Daoy (cell line): ENCODE data around the gene MMP25. TPM values are rescaled to one million over a fixed set of nuclear protein-coding genes. Genes with fewer than 3 reads are reported as not detected.
A peak's percentile ranks its signal among the peaks of the same experiment; 100 is the strongest.

Experiments used
- DNase-seq: peaks from one replicate; pipeline ENCODE4 v3.0.0-alpha.2; 2015; ENCODE audit warnings: low read depth
- total RNA-seq: library from RNA; depleted of rRNA; stranded (reverse); fragments of >200 nt; shearing (Covaris generic); gene quantifications from 2 replicates; pipeline ENCODE4 v1.2.3, GENCODE V29; 2014; rRNA removed

The MMP25 gene
- total RNA-seq: 0.17 and 0.54 TPM in 2 replicates

GRCh38 chr16:3045758-3046640 is at the start of gene MMP25:
Gene MMP25 (plus strand): TSS chr16:3046561. CDS start chr16:3046918, 357 bp downstream.
- no peak for DNase-seq

GRCh38 chr16:2999929-3000328 is 46.4 kb upstream of the MMP25 start:
- DNase-seq: no peak

GRCh38 chr16:3000540-3000939 is 45.8 kb upstream of the MMP25 start:
- no peak for DNase-seq

GRCh38 chr16:3001316-3001715 is 45.0 kb upstream of the MMP25 start:
- DNase-seq: no peak

GRCh38 chr16:3003582-3004270 is 42.6 kb upstream of the MMP25 start:
- peak; percentile 98 for DNase-seq

- DNase-seq: peak; percentile 61
Observed at GRCh38 chr16:3004319-3004718, 42.0 kb upstream of the MMP25 start.

- DNase-seq: peak; percentile 55
Observed at GRCh38 chr16:3004781-3005284, 41.5 kb upstream of the MMP25 start.

GRCh38 chr16:3007059-3007956 is 39.1 kb upstream of the MMP25 start:
- DNase-seq: no peak

- DNase-seq: no peak
Observed at GRCh38 chr16:3007957-3008689, 38.2 kb upstream of the MMP25 start.

GRCh38 chr16:3008690-3009037 is 37.7 kb upstream of the MMP25 start:
- DNase-seq: no peak

- DNase-seq: no peak
Observed at GRCh38 chr16:3009568-3010390, 36.6 kb upstream of the MMP25 start.

- no peak for DNase-seq
Observed at GRCh38 chr16:3010510-3010909, 35.9 kb upstream of the MMP25 start.

GRCh38 chr16:3012246-3012645 is 34.1 kb upstream of the MMP25 start:
- DNase-seq: no peak

- DNase-seq: peak; percentile 51
Observed at GRCh38 chr16:3012828-3013420, 33.4 kb upstream of the MMP25 start, which contains the start of gene CLDN9. Gene CLDN9 (plus strand): TSS chr16:3012923. CDS start chr16:3013363, 440 bp downstream.

- DNase-seq: no peak
Observed at GRCh38 chr16:3013491-3013951, 32.8 kb upstream of the MMP25 start.

GRCh38 chr16:3013998-3014690 is 32.2 kb upstream of the MMP25 start:
- no peak for DNase-seq

- no peak for DNase-seq
Observed at GRCh38 chr16:3014971-3015370, 31.4 kb upstream of the MMP25 start.

- no peak for DNase-seq
Observed at GRCh38 chr16:3015865-3016521, 30.4 kb upstream of the MMP25 start.
